GM12878 (cell line): Measurements from ENCODE around the gene SEPTIN10. TPM values are rescaled to one million over a fixed set of nuclear protein-coding genes. Genes with fewer than 3 reads are reported as not detected.

Experiments
- ATAC-seq: fragments of 200-7000 bp; cut with Tn5 transposase; 3 replicates; pipeline ENCODE4 v1.9.1; 2020; ENCODE audit warnings: mild to moderate bottlenecking, moderate library complexity
- BruUV-seq: library from RNA; stranded (reverse); fragments of 400-500 nt; replicated peaks from 2 replicates; lab custom pipeline; 2021; lab: Mats Ljungman, UMichigan
- CTCF ChIA-PET: fragments of 300-600 bp; sonication (Branson Sonifier 250); formaldehyde crosslinking; extraction: SDS; loops from one replicate; lab custom pipeline; 2021; ENCODE audit warnings: inconsistent platforms; lab: Yijun Ruan, JAX
- POLR2A ChIA-PET: fragments of 350-600 bp; formaldehyde crosslinking; extraction: SDS; loops from one replicate; lab custom pipeline; 2021; ENCODE audit warnings: inconsistent platforms; lab: Charles Lee
- RAD21 ChIA-PET: fragments of 300-600 bp; sonication (Branson Sonifier 250); formaldehyde crosslinking; loops from one replicate; lab custom pipeline; 2023; ENCODE audit warnings: antibody characterized with exemption; ENCODE audit not compliant: unreplicated experiment; lab: Charles Lee
- SMC1A ChIA-PET: fragments of 300-600 bp; sonication (Branson Sonifier 250); formaldehyde crosslinking; loops from one replicate; lab custom pipeline; 2023; ENCODE audit not compliant: unreplicated experiment, uncharacterized antibody; lab: Charles Lee
- DNase-seq: peaks from one replicate; pipeline ENCODE4 v3.0.0-alpha.2; 2011; ENCODE audit warnings: low read depth, low spot score
- FAIRE-seq: peaks from 3 replicates; lab custom pipeline; 2011; peaks lifted over from hg19 to GRCh38; lab: Jason Lieb, UNC
- H2AFZ ChIP-seq: 2 replicates; pipeline ENCODE4 v1.6.0; 2011; ENCODE audit warnings: low read depth, low read length, control low read depth; ENCODE audit not compliant: control insufficient read depth
- H3K27ac ChIP-seq: 2 replicates; pipeline ENCODE4 v1.5.1; 2011; ENCODE audit warnings: control low read depth; ENCODE audit not compliant: control insufficient read depth, insufficient read depth
- H3K27me3 ChIP-seq, 2 experiments: replicated peaks in 1 of 2; 2 replicates each; pipeline versions ENCODE4 v1.6.0 to v1.6.1; 2011; ENCODE audit warnings: low read length in 1 of 2; ENCODE audit not compliant: control insufficient read depth in 2 of 2, insufficient read depth in 2 of 2
- H3K36me3 ChIP-seq, 2 experiments: 2 replicates each; pipeline ENCODE4 v1.5.1; 2011; ENCODE audit warnings: low read length in 1 of 2; ENCODE audit not compliant: control insufficient read depth in 2 of 2, insufficient read depth in 2 of 2
- H3K4me1 ChIP-seq: 2 replicates; pipeline ENCODE4 v1.6.1; 2011; ENCODE audit warnings: mild to moderate bottlenecking, low read length, moderate library complexity, mixed read lengths; ENCODE audit not compliant: control insufficient read depth, insufficient read depth
- H3K4me2 ChIP-seq: 2 replicates; pipeline ENCODE4 v1.6.0; 2011; ENCODE audit warnings: control low read depth; ENCODE audit not compliant: control insufficient read depth, insufficient read depth
- H3K4me3 ChIP-seq: fragments of 200-600 bp; sonication (generic); 2 replicates; pipeline ENCODE4 v1.5.1; 2016
- H3K79me2 ChIP-seq: 2 replicates; pipeline ENCODE4 v1.6.0; 2011; ENCODE audit warnings: low read length; ENCODE audit not compliant: control insufficient read depth, insufficient read depth
- H3K9ac ChIP-seq: 2 replicates; pipeline ENCODE4 v1.8.0; 2011; ENCODE audit warnings: low read length, control low read depth, mixed read lengths; ENCODE audit not compliant: control insufficient read depth, insufficient read depth
- H3K9me3 ChIP-seq: replicated peaks from 3 replicates; pipeline ENCODE4 v1.5.1; 2011; ENCODE audit warnings: mild to moderate bottlenecking, low read length; ENCODE audit not compliant: control insufficient read depth, insufficient read depth
- H4K20me1 ChIP-seq: 2 replicates; pipeline ENCODE4 v1.6.0; 2011; ENCODE audit not compliant: control insufficient read depth, insufficient read depth
- EED ChIP-seq: sonication (generic); IDR thresholded peaks from 2 replicates; pipeline ENCODE4 v1.6.1; 2016; ENCODE audit warnings: antibody characterized with exemption, low read depth
- MYC ChIP-seq: IDR thresholded peaks from 2 replicates; pipeline ENCODE4 v1.6.1; 2011; ENCODE audit warnings: mild to moderate bottlenecking, low read length, moderate library complexity, inconsistent platforms; ENCODE audit not compliant: insufficient read depth, insufficient replicate concordance, insufficient read length, severe bottlenecking
- RB1 ChIP-seq: fragments of 450-650 bp; formaldehyde crosslinking; IDR thresholded peaks from 2 replicates; pipeline ENCODE4 v1.6.1; 2017; ENCODE audit warnings: mild to moderate bottlenecking, borderline replicate concordance
- RUNX3 ChIP-seq: IDR thresholded peaks from 2 replicates; pipeline ENCODE4 v1.6.1; 2012; ENCODE audit warnings: low read length, inconsistent platforms
- SP1 ChIP-seq: IDR thresholded peaks from one replicate; pipeline ENCODE4 v1.6.1; 2011; ENCODE audit warnings: low read depth, low read length
- ZSCAN29 ChIP-seq: fragments of 450-650 bp; IDR thresholded peaks from 2 replicates; pipeline ENCODE4 v1.6.1; 2017; ENCODE audit warnings: mild to moderate bottlenecking, moderate library complexity
- WGBS: methylation state at CpG from one replicate; pipeline ENCODE4 v1.1.6; 2016; ENCODE audit warnings: low lambda C conversion rate; ENCODE audit not compliant: insufficient replicate concordance, insufficient coverage; ENCODE audit errors: missing lambda C conversion rate; 5-methylcytosine and 5-hydroxymethylcytosine counted together
- in situ Hi-C: fragments of 300-500 bp; cut with MboI; formaldehyde crosslinking; loops from 9 replicates; pipeline ENCODE4 v1.14.3; 2018; ENCODE audit warnings: mixed read lengths
- intact Hi-C: fragments of 100-400 bp; cut with micrococcal nuclease; formaldehyde crosslinking; loops from one replicate; pipeline ENCODE4 v1.14.2; 2022; ENCODE audit not compliant: unreplicated experiment
- polyA plus RNA-seq, 11 experiments: library from polyadenylated mRNA; depleted of rRNA in 4 of 11; unstranded in 6 of 11; stranded (reverse) in 5 of 11; fragments of >200 nt; fragmentation: Nextera tagmentation in 4 of 11; fragmentation: Illumina TruSeq in 1 of 11; extraction: Ambion mirVana in 4 of 11; extraction: Trizol in 1 of 11; gene quantifications; 1 replicate in 1 of 11; 2 replicates in 10 of 11; pipeline versions ENCODE4 v1.2.1 to v1.2.3, GENCODE V29; 2011 to 2016; ENCODE audit warnings: inconsistent platforms in 2 of 11, missing spikeins in 2 of 11, low read depth in 1 of 11
- total RNA-seq, 4 experiments: library from RNA; depleted of rRNA in 3 of 4; stranded (reverse); fragments of >200 nt in 3 of 4; fragmentation: Illumina TruSeq in 1 of 4; extraction: Trizol in 1 of 4; gene quantifications; 2 replicates each; pipeline versions ENCODE4 v1.2.1 to v1.2.3, GENCODE V29; 2013 to 2021
- TF ChIP-seq, protein P1 (sequence below): fragments of 450-650 bp; IDR thresholded peaks from 2 replicates; pipeline ENCODE4 v1.6.1; 2017; ENCODE audit warnings: low read depth, mild to moderate bottlenecking, moderate library complexity
- TF ChIP-seq, protein P2 (sequence below): fragments of 450-650 bp; formaldehyde crosslinking; IDR thresholded peaks from 2 replicates; pipeline ENCODE4 v1.4.0; 2020; ENCODE audit warnings: mild to moderate bottlenecking, moderate library complexity

The SEPTIN10 gene
- total and polyA plus RNA-seq, 10 of the 15 experiments (the other 5 are each of a cell fraction or from before 2014, with no cell fraction given): 20.2 to 132 (median 62.7) TPM

DNA sequence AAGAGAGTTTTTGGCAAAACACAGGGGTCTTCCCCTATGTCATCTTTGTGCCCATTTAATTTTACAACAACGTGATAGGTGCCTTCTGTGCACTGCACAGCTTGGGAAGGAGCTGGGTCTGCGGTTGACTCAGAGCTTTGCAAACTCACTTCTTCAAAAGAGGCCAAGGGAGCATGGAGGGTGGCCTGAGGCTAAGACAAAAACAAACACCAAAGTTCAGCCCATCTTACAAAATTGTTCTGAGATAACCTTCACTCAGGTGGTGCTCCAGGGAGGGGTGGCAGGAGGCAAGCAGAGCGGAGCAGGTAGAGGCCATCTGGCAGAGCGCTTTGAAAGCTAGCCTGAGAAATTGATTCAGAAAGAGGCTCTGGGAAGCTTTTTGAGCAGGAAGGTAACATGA lies 10.2 kb upstream of the SEPTIN10 start:
- H3K9ac ChIP-seq: no peak overlapping the region
- no peaks in the 10 kb centered on the region for H4K20me1 ChIP-seq
- H3K4me1 ChIP-seq: 0 out of 2 replicates have a peak, but pooled peaks cover 3% of the 10 kb centered on the region
- H3K4me2 ChIP-seq: no peak overlapping the region
- ChIA-PET POLR2A (interaction anchor here (1.2 kb wide), 1 partner anchor 90 kb away, joined by 4 read pairs; no protein-coding TSS in a partner anchor), RAD21 (no interaction called here), CTCF (interaction anchor here (0.7 to 1.8 kb wide), 2 partner anchors 12 to 78 kb away, joined by 3 to 6 read pairs; no protein-coding TSS in a partner anchor), SMC1A (interaction anchor here (0.7 kb wide), 1 partner anchor 14 kb away, joined by 3 read pairs; no protein-coding TSS in a partner anchor)
- no peak for DNase-seq
- H3K4me3 ChIP-seq: no peak overlapping the region
- WGBS: 65% methylated on average over 4 of the region's 4 CpGs
- no peak for FAIRE-seq
- no peaks in the 10 kb centered on the region; the same call in 2 of the 3 replicates for H3K9me3 ChIP-seq
- H3K79me2 ChIP-seq: no peaks in the 10 kb centered on the region
- in situ Hi-C loops (no loop called here), intact Hi-C loops (no loop called here)
- TF ChIP-seq SP1: no peak
- no TSS peak for BruUV-seq
- no peak overlapping the region for H3K27ac ChIP-seq
- H3K27me3 ChIP-seq: no peaks in the 10 kb centered on the region
- no peak for ATAC-seq
- H2AFZ ChIP-seq: no peak overlapping the region
- H3K36me3 ChIP-seq: no peaks in the 10 kb centered on the region

DNA sequence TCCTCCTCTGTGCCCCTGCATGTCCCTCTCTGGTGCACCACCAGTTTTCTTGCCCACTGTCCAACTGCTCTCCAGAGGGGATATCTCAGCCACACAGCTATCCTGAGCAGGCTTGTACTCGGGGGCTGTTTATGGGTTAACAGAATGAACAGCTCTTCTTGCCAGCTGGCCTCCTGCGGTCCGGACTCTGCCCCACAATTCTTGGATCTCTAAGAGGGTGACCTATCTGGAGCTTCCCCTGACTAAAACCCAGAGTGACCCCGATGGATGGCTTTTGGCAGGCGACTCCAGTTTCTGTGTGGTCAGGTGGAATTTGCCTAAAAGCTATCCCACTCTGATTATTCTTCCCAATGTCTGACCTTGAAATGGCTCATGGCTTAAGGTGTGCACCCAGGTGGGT lies 9.5 kb upstream of the SEPTIN10 start:
- no TSS peak for BruUV-seq
- in situ Hi-C loops (no loop called here), intact Hi-C loops (no loop called here)
- no peak for FAIRE-seq
- Histone ChIP-seq H4K20me1 (no peaks in the 10 kb centered on the region), H3K4me3 (no peak overlapping the region), H3K9me3 (no peaks in the 10 kb centered on the region; the same call in 2 of the 3 replicates), H3K4me2 (no peak overlapping the region), H3K79me2 (no peaks in the 10 kb centered on the region), H3K36me3 (no peaks in the 10 kb centered on the region), H3K9ac (no peak overlapping the region), H3K27me3 (no peaks in the 10 kb centered on the region), H2AFZ (no peak overlapping the region), H3K27ac (no peak overlapping the region), H3K4me1 (0 out of 2 replicates have a peak, but pooled peaks cover 3% of the 10 kb centered on the region)
- ChIA-PET POLR2A (interaction anchor here (1.2 kb wide), 1 partner anchor 90 kb away, joined by 4 read pairs; no protein-coding TSS in a partner anchor), RAD21 (no interaction called here), CTCF (interaction anchor here (1.8 kb wide), 1 partner anchor 77 kb away, joined by 6 read pairs; no protein-coding TSS in a partner anchor), SMC1A (interaction anchor here (0.7 kb wide), 1 partner anchor 15 kb away, joined by 3 read pairs; no protein-coding TSS in a partner anchor)
- DNase-seq: no peak
- ATAC-seq: no peak
- WGBS: 18% methylated on average over 5 of the region's 5 CpGs
- TF ChIP-seq, protein P1, sequence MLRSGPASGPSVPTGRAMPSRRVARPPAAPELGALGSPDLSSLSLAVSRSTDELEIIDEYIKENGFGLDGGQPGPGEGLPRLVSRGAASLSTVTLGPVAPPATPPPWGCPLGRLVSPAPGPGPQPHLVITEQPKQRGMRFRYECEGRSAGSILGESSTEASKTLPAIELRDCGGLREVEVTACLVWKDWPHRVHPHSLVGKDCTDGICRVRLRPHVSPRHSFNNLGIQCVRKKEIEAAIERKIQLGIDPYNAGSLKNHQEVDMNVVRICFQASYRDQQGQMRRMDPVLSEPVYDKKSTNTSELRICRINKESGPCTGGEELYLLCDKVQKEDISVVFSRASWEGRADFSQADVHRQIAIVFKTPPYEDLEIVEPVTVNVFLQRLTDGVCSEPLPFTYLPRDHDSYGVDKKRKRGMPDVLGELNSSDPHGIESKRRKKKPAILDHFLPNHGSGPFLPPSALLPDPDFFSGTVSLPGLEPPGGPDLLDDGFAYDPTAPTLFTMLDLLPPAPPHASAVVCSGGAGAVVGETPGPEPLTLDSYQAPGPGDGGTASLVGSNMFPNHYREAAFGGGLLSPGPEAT: no peak
- no peak for TF ChIP-seq MYC
- TF ChIP-seq RUNX3: peak; percentile 18; the same call in 1 of the 2 replicates
- no peak for TF ChIP-seq RB1
- no peak for TF ChIP-seq ZSCAN29
- TF ChIP-seq, protein P2, sequence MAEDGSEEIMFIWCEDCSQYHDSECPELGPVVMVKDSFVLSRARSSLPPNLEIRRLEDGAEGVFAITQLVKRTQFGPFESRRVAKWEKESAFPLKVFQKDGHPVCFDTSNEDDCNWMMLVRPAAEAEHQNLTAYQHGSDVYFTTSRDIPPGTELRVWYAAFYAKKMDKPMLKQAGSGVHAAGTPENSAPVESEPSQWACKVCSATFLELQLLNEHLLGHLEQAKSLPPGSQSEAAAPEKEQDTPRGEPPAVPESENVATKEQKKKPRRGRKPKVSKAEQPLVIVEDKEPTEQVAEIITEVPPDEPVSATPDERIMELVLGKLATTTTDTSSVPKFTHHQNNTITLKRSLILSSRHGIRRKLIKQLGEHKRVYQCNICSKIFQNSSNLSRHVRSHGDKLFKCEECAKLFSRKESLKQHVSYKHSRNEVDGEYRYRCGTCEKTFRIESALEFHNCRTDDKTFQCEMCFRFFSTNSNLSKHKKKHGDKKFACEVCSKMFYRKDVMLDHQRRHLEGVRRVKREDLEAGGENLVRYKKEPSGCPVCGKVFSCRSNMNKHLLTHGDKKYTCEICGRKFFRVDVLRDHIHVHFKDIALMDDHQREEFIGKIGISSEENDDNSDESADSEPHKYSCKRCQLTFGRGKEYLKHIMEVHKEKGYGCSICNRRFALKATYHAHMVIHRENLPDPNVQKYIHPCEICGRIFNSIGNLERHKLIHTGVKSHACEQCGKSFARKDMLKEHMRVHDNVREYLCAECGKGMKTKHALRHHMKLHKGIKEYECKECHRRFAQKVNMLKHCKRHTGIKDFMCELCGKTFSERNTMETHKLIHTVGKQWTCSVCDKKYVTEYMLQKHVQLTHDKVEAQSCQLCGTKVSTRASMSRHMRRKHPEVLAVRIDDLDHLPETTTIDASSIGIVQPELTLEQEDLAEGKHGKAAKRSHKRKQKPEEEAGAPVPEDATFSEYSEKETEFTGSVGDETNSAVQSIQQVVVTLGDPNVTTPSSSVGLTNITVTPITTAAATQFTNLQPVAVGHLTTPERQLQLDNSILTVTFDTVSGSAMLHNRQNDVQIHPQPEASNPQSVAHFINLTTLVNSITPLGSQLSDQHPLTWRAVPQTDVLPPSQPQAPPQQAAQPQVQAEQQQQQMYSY (CRISPR knock-in tag): no peak
- TF ChIP-seq EED: peak; percentile 58; the same call in 1 of the 2 replicates
